ENCODE results near the gene ARHGEF33.

DNA sequence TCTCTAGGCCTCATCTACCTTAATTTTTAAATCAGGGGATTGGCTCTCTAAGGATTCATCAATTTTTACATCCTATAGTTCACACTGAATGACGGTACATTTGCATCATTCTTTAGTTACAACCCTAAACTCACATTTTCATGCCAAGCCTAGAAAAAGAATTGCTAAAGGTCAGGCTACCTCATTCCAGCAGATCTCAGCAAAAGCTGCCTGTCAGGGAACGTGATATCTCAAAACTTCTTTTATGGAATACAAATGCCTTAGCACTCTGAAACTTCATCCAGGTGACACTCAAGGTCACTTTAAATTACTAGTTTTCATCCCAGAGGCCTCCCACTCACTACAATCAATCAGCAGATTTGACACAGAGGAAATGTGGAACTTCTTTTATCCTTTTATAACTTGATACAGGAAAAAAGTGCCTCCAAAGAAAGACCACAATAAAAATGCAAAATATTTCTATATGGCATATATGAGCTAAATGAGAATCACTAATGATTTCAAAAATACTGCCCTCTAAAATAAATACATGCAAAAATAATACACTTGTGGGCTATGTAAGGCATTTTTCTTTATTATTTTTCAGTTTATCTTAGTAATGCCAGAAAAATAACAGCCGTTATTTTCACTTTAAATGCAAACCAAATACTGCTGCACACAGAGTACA, 91.5 kb downstream of the ARHGEF33 start:
- no peak for TF ChIP-seq POLR2A (IDR thresholded peaks at IDR 0.05; ENCODE audit: low read depth)
- TF ChIP-seq, protein P1, sequence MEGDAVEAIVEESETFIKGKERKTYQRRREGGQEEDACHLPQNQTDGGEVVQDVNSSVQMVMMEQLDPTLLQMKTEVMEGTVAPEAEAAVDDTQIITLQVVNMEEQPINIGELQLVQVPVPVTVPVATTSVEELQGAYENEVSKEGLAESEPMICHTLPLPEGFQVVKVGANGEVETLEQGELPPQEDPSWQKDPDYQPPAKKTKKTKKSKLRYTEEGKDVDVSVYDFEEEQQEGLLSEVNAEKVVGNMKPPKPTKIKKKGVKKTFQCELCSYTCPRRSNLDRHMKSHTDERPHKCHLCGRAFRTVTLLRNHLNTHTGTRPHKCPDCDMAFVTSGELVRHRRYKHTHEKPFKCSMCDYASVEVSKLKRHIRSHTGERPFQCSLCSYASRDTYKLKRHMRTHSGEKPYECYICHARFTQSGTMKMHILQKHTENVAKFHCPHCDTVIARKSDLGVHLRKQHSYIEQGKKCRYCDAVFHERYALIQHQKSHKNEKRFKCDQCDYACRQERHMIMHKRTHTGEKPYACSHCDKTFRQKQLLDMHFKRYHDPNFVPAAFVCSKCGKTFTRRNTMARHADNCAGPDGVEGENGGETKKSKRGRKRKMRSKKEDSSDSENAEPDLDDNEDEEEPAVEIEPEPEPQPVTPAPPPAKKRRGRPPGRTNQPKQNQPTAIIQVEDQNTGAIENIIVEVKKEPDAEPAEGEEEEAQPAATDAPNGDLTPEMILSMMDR (IDR thresholded peaks at IDR 0.05) = no peak
